ENCODE measurements around the gene INTS4.

- TF ChIP-seq POLR2A (IDR thresholded peaks at IDR 0.05) (no peak), CTCF (IDR thresholded peaks at IDR 0.05) (peak; percentile 31 to 54 (median 45)), EP300 (IDR thresholded peaks at IDR 0.05) (no peak)
Measured at GRCh38 chr11:78000193-78000592, 5.7 kb upstream of the INTS4 start.
